ENCODE data around the gene STAT6. TPM values are rescaled to one million over a fixed set of nuclear protein-coding genes. Genes with fewer than 3 reads are reported as not detected.
A peak's percentile ranks its signal among the peaks of the same experiment; 100 is the strongest.

STAT6 gene
- total RNA-seq, 1 experiment from 2014 or later = 44.4 TPM

DNA sequence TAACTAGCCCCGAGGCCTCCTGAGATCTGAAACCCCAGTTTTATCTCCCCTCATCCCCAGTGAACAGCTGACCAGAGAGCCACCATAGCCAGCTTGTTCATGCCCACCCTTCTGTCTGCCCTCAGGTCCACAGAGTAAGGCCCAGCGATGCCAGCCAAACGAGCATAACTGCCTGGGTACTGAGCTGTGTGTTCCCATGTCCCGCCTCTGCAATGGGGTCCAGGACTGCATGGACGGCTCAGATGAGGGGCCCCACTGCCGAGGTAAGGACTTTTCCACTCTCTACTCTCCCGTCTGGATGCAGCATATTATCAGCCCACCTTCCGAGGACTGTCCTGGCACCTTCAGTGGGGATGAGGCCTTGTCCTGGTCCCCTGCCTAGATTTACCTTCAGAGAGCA lies 30.1 kb upstream of the STAT6 start:
- Mint-ChIP-seq H3K27me3 (ENCODE audit: low read depth) (no peaks in the 10 kb centered on the region), H3K27ac (peak overlapping the region in 1 of 3 experiments; percentile 68; a peak in 1 of 7 replicates), H3K36me3 (ENCODE audit: insufficient read depth in 1 of 3, low read depth in 3 of 3) (peaks cover 34 to 85% (median 80%) of the 10 kb centered on the region in 3 experiments; a peak in 6 of 7 replicates), H3K4me1 (peaks cover 10 to 26% of the 10 kb centered on the region in 2 experiments), H3K4me3 (no peak overlapping the region), H3K9me3 (no peaks in the 10 kb centered on the region)
- Histone ChIP-seq H2AFZ (ENCODE audit: low read length) (no peak overlapping the region), H2BK20ac (ENCODE audit: low read depth, low read length, poor library complexity, severe bottlenecking) (no peak overlapping the region), H4K5ac (ENCODE audit: insufficient read length, low read depth, low read length) (no peak overlapping the region), H3K79me2 (ENCODE audit: insufficient read depth, low read length) (0 out of 2 replicates have a peak, but pooled peaks cover 3% of the 10 kb centered on the region), H3K18ac (ENCODE audit: insufficient read length, low read depth, low read length) (no peak overlapping the region), H3K14ac (ENCODE audit: insufficient read depth, low read length) (no peak overlapping the region), H3K23me2 (ENCODE audit: insufficient read length, low read depth, low read length, poor library complexity, severe bottlenecking) (no peaks in the 10 kb centered on the region), H4K91ac (ENCODE audit: insufficient read length, low read depth, low read length) (no peak overlapping the region), H3K56ac (ENCODE audit: insufficient read length, low read depth, low read length) (no peak overlapping the region), H3K9ac (ENCODE audit: extremely low read depth, insufficient read length, low read length) (no peak overlapping the region), H2BK120ac (ENCODE audit: low read depth, low read length, poor library complexity, severe bottlenecking) (no peak overlapping the region), H2AK5ac (ENCODE audit: insufficient read length, low read length) (no peak overlapping the region), H2BK12ac (ENCODE audit: insufficient read length, low read depth, low read length) (no peak overlapping the region), H4K20me1 (ENCODE audit: control insufficient read depth, insufficient read depth, insufficient read length) (no peaks in the 10 kb centered on the region), H4K8ac (replicated peaks; ENCODE audit: insufficient read length, low read depth, low read length) (no peak overlapping the region), H3K23ac (ENCODE audit: insufficient read length, low read depth, low read length) (no peak overlapping the region), H2BK15ac (ENCODE audit: low read depth, low read length) (no peak overlapping the region), H3K4ac (ENCODE audit: low read depth, low read length) (no peak overlapping the region), H3K27me3 (ENCODE audit: insufficient read depth, low read length) (no peaks in the 10 kb centered on the region), H3K79me1 (ENCODE audit: insufficient read depth, low read depth, low read length, poor library complexity, severe bottlenecking) (peaks cover 4% of the 10 kb centered on the region), H2BK5ac (ENCODE audit: insufficient read length, low read length) (no peak overlapping the region), H3K4me2 (ENCODE audit: insufficient read depth, insufficient read length, low read length) (no peak overlapping the region), H3K27ac (ENCODE audit: insufficient read length, low read depth, low read length) (no peak overlapping the region), H3K4me1 (ENCODE audit: insufficient read depth, low read length) (no peaks in the 10 kb centered on the region), H3T11ph (ENCODE audit: low read length) (no peak overlapping the region), H3K9me3 (ENCODE audit: control insufficient read depth, low read depth, low read length) (no peaks in the 10 kb centered on the region)
- TF ChIP-seq CTCF (conservative IDR thresholded peaks at IDR 0.05) = no peak
- WGBS (ENCODE audit: extremely low coverage, insufficient read length, low lambda C conversion rate) = no CpG with 5 or more reads among the region's 8 CpGs
- DNase-seq = no peak
